Measurements from ENCODE around the gene TBCD.

TBCD gene

GRCh38 chr17:82835766-82836512 lies 84.1 kb downstream of the TBCD start:
- H3K79me2 ChIP-seq (ENCODE audit: low read length): no peaks in the 10 kb centered on the region
- H3K27me3 ChIP-seq (replicated peaks; ENCODE audit: insufficient read depth, low read length): no peaks in the 10 kb centered on the region
- no peak overlapping the region for H3K27ac ChIP-seq (ENCODE audit: low read length)
- no peak overlapping the region for H3K4me3 ChIP-seq (ENCODE audit: low read length)
- no peak overlapping the region for H3K9ac ChIP-seq (ENCODE audit: low read length)
- no peaks in the 10 kb centered on the region for H3K9me2 ChIP-seq (replicated peaks; ENCODE audit: insufficient read depth, low read length)
- no peaks in the 10 kb centered on the region for H3K4me1 ChIP-seq (ENCODE audit: low read length)
- no peaks in the 10 kb centered on the region for H3K36me3 ChIP-seq (replicated peaks; ENCODE audit: insufficient read depth, low read length)
- no peaks in the 10 kb centered on the region for H4K20me1 ChIP-seq (ENCODE audit: insufficient read depth, low read length)
- DNase-seq: no peak
- TF ChIP-seq, protein P1, sequence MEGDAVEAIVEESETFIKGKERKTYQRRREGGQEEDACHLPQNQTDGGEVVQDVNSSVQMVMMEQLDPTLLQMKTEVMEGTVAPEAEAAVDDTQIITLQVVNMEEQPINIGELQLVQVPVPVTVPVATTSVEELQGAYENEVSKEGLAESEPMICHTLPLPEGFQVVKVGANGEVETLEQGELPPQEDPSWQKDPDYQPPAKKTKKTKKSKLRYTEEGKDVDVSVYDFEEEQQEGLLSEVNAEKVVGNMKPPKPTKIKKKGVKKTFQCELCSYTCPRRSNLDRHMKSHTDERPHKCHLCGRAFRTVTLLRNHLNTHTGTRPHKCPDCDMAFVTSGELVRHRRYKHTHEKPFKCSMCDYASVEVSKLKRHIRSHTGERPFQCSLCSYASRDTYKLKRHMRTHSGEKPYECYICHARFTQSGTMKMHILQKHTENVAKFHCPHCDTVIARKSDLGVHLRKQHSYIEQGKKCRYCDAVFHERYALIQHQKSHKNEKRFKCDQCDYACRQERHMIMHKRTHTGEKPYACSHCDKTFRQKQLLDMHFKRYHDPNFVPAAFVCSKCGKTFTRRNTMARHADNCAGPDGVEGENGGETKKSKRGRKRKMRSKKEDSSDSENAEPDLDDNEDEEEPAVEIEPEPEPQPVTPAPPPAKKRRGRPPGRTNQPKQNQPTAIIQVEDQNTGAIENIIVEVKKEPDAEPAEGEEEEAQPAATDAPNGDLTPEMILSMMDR (IDR thresholded peaks at IDR 0.05; ENCODE audit: low read length): no peak
- TF ChIP-seq EZH2 (optimal IDR thresholded peaks at IDR 0.05; ENCODE audit: low read depth, low read length) (no peak), EZH2phosphoT487 (IDR thresholded peaks at IDR 0.05; ENCODE audit: low read length) (no peak)
- no peaks in the 10 kb centered on the region for H3F3A ChIP-seq (ENCODE audit: insufficient read depth, low read length)
- H2AFZ ChIP-seq (ENCODE audit: low read length): no peak overlapping the region
- H3K9me3 ChIP-seq (replicated peaks; ENCODE audit: insufficient read depth, low read length): no peaks in the 10 kb centered on the region
- no peak overlapping the region for H3K4me2 ChIP-seq (ENCODE audit: low read depth, low read length)

GRCh38 chr17:82836823-82837357 lies 85.0 kb downstream of the TBCD start:
- Histone ChIP-seq H3K4me3 (ENCODE audit: low read length) (no peak overlapping the region), H3K9ac (ENCODE audit: low read length) (no peak overlapping the region), H3K9me2 (replicated peaks; ENCODE audit: insufficient read depth, low read length) (no peaks in the 10 kb centered on the region), H3K9me3 (replicated peaks; ENCODE audit: insufficient read depth, low read length) (no peaks in the 10 kb centered on the region), H3K27me3 (replicated peaks; ENCODE audit: insufficient read depth, low read length) (no peaks in the 10 kb centered on the region), H3K4me1 (ENCODE audit: low read length) (no peaks in the 10 kb centered on the region), H3K27ac (ENCODE audit: low read length) (no peak overlapping the region), H3K36me3 (replicated peaks; ENCODE audit: insufficient read depth, low read length) (no peaks in the 10 kb centered on the region), H3F3A (ENCODE audit: insufficient read depth, low read length) (no peaks in the 10 kb centered on the region), H3K4me2 (ENCODE audit: low read depth, low read length) (no peak overlapping the region), H4K20me1 (ENCODE audit: insufficient read depth, low read length) (no peaks in the 10 kb centered on the region), H3K79me2 (ENCODE audit: low read length) (no peaks in the 10 kb centered on the region), H2AFZ (ENCODE audit: low read length) (no peak overlapping the region)
- TF ChIP-seq EZH2 (optimal IDR thresholded peaks at IDR 0.05; ENCODE audit: low read depth, low read length): no peak
- TF ChIP-seq EZH2phosphoT487 (IDR thresholded peaks at IDR 0.05; ENCODE audit: low read length): no peak
- TF ChIP-seq, protein P1 (IDR thresholded peaks at IDR 0.05; ENCODE audit: low read length): no peak
- no peak for DNase-seq

DNA sequence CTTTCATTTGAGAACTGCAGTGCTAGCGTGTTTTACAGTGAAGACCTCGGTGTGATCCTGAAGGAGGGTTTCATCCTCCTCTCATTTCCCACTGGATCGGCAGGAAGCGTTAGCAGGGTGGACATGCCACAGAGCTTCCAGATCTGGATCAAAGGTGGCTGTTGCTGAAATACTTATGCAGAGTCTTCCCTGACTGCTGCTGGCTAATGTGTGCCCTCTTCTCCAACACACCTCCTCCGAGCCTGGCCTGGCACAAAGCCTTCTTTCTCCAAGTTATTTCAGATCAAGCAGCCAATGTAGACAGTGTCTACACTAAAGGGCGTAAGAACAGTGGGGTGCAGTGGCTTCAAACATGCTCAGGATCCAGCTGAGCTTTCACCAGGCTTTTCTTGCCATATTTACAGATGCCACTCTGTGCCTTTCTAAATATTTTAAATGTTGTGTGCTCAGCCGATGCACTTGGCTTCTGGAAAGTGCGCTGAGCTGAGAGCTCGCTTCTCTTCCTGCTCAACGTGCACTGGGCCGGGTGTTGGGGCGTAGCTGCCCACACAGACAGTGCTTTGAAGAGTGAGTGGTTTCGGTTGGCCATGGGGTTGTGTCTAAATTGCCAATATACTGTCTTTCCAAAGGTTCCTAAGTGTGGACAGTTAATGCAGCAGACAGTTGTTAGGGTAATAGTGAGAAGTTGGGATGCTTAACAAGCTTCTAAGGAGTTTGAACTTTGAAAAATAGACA lies 85.9 kb downstream of the TBCD start:
- no peak for TF ChIP-seq EZH2 (optimal IDR thresholded peaks at IDR 0.05; ENCODE audit: low read depth, low read length)
- TF ChIP-seq, protein P1 (IDR thresholded peaks at IDR 0.05; ENCODE audit: low read length): no peak
- TF ChIP-seq EZH2phosphoT487 (IDR thresholded peaks at IDR 0.05; ENCODE audit: low read length): no peak
- Histone ChIP-seq H3K4me2 (ENCODE audit: low read depth, low read length) (no peak overlapping the region), H3K4me3 (ENCODE audit: low read length) (no peak overlapping the region), H2AFZ (ENCODE audit: low read length) (no peak overlapping the region), H3K9ac (ENCODE audit: low read length) (no peak overlapping the region), H3K9me2 (replicated peaks; ENCODE audit: insufficient read depth, low read length) (no peaks in the 10 kb centered on the region), H3K27ac (ENCODE audit: low read length) (no peak overlapping the region), H3K4me1 (ENCODE audit: low read length) (no peaks in the 10 kb centered on the region), H3K9me3 (replicated peaks; ENCODE audit: insufficient read depth, low read length) (no peaks in the 10 kb centered on the region), H4K20me1 (ENCODE audit: insufficient read depth, low read length) (no peaks in the 10 kb centered on the region), H3F3A (ENCODE audit: insufficient read depth, low read length) (no peaks in the 10 kb centered on the region), H3K36me3 (replicated peaks; ENCODE audit: insufficient read depth, low read length) (no peaks in the 10 kb centered on the region), H3K79me2 (ENCODE audit: low read length) (no peaks in the 10 kb centered on the region), H3K27me3 (replicated peaks; ENCODE audit: insufficient read depth, low read length) (no peaks in the 10 kb centered on the region)
- DNase-seq: no peak
